SK-N-MC (cell line): Measurements from ENCODE around the gene DLG2.
"Not testable (repeated sequence)": the region's sequence is repeated elsewhere in the genome, so short reads cannot be mapped to it uniquely, and the experiment has no call there.

Source experiments
- EZH2 ChIP-seq: fragments of 200-600 bp; sonication (generic); IDR thresholded peaks from one replicate; pipeline ENCODE4 v1.6.1; 2017; ENCODE audit warnings: antibody characterized with exemption
- FOXP2 ChIP-seq: optimal IDR thresholded peaks from 2 replicates; pipeline ENCODE3; 2011; ENCODE audit warnings: mild to moderate bottlenecking, moderate library complexity; ENCODE audit not compliant: insufficient read depth; ENCODE audit errors: extremely low read length, control extremely low read depth
- POLR2AphosphoS5 ChIP-seq: IDR thresholded peaks from 2 replicates; pipeline ENCODE4 v1.6.1; 2012; ENCODE audit warnings: mild to moderate bottlenecking, low read depth, low read length, borderline replicate concordance

DNA sequence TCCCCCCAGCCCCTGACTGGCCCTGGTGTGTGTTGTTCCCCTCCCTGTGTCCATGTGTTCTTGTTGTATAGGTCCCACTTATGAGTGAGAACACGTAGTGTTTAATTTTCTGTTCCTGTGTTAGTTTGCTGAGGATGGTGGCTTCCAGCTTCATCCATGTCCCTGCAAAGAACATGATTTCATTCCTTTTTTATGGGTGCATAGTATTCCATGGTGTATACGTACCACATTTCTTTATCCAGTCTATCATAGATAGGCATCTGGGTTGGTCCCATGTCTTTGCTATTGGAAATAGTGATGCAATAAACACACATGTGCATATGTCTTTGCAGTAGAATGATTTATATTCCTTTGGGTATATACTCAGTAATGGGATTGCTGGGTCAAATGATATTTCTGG is 1895.9 kb downstream of the DLG2 start:
- TF ChIP-seq POLR2AphosphoS5, EZH2, FOXP2: not testable (repeated sequence)
